ENCODE measurements around the gene PERM1.

DNA sequence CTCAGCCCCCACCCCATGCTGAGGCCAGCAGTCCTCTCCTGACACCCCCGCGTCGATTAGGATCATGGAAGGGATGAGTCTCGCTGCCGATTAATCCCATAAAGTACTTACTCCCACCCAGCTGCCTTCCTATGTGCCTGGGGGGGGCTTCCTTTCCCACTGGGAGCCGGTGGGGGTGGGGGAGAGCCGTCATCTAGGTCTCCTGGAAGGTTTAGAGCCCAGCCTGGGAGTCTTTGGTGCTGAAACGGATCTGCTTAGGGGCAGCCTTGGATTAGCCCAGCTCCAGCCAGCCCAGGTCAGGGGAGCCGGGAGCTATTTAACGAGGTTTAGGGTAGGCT lies 48.3 kb downstream of the PERM1 start:
- TF ChIP-seq, protein P1, sequence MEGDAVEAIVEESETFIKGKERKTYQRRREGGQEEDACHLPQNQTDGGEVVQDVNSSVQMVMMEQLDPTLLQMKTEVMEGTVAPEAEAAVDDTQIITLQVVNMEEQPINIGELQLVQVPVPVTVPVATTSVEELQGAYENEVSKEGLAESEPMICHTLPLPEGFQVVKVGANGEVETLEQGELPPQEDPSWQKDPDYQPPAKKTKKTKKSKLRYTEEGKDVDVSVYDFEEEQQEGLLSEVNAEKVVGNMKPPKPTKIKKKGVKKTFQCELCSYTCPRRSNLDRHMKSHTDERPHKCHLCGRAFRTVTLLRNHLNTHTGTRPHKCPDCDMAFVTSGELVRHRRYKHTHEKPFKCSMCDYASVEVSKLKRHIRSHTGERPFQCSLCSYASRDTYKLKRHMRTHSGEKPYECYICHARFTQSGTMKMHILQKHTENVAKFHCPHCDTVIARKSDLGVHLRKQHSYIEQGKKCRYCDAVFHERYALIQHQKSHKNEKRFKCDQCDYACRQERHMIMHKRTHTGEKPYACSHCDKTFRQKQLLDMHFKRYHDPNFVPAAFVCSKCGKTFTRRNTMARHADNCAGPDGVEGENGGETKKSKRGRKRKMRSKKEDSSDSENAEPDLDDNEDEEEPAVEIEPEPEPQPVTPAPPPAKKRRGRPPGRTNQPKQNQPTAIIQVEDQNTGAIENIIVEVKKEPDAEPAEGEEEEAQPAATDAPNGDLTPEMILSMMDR (IDR thresholded peaks at IDR 0.05): no peak
- TF ChIP-seq POLR2AphosphoS5 (IDR thresholded peaks at IDR 0.05) (no peak), POLR2A (IDR thresholded peaks at IDR 0.05) (no peak), EP300 (IDR thresholded peaks at IDR 0.05) (no peak)
